ENCODE measurements around the gene CRACR2A. TPM values are rescaled to one million over a fixed set of nuclear protein-coding genes. Genes with fewer than 3 reads are reported as not detected.

The CRACR2A gene
- total RNA-seq, 4 donors from 2014 or later, result 1.1 to 3.3 (median 2.8) TPM

- no peak for DNase-seq (ENCODE audit: extremely low spot score)
- Histone ChIP-seq H3K4me3 (no peak overlapping the region), H3K4me1 (no peaks in the 10 kb centered on the region), H3K27me3 (no peaks in the 10 kb centered on the region), H3K36me3 (peaks cover 0 to 3% (median 0%) of the 10 kb centered on the region in 4 donors), H3K27ac (replicated peaks in 1 of 4) (no peak overlapping the region), H3K9me3 (peaks cover 0 to 4% (median 0%) of the 10 kb centered on the region in 4 donors)
- WGBS, result 92% methylated on average over 10 of the region's 10 CpGs
- TF ChIP-seq CTCF (IDR thresholded peaks at IDR 0.05) (no peak), POLR2A (IDR thresholded peaks at IDR 0.05; ENCODE audit: low read depth) (no peak), EP300 (IDR thresholded peaks at IDR 0.05) (no peak), POLR2AphosphoS5 (IDR thresholded peaks at IDR 0.05) (no peak)
- intact Hi-C loops (cut with DNase I), result no loop called here
These were observed 39.8 kb upstream of the CRACR2A start for GRCh38 chr12:3792623-3793288.

GRCh38 chr12:3791256-3791874 lies 38.5 kb upstream of the CRACR2A start:
- peaks cover 0 to 4% (median 0%) of the 10 kb centered on the region in 4 donors for H3K9me3 ChIP-seq
- no peaks in the 10 kb centered on the region for H3K36me3 ChIP-seq
- no peak overlapping the region for H3K4me3 ChIP-seq
- DNase-seq (ENCODE audit: extremely low spot score), result no peak
- H3K4me1 ChIP-seq, result no peaks in the 10 kb centered on the region
- H3K27me3 ChIP-seq, result no peaks in the 10 kb centered on the region
- 90% methylated on average over 5 of the region's 5 CpGs for WGBS
- TF ChIP-seq POLR2AphosphoS5 (IDR thresholded peaks at IDR 0.05) (no peak), CTCF (IDR thresholded peaks at IDR 0.05) (no peak), POLR2A (IDR thresholded peaks at IDR 0.05; ENCODE audit: low read depth) (no peak), EP300 (IDR thresholded peaks at IDR 0.05) (no peak)
- no peak overlapping the region for H3K27ac ChIP-seq (replicated peaks in 1 of 4)
- intact Hi-C loops (cut with DNase I), result no loop called here

- intact Hi-C loops (cut with DNase I), result no loop called here
- DNase-seq (ENCODE audit: extremely low spot score), result no peak
- WGBS, result 80% methylated on average over 2 of the region's 2 CpGs
- Histone ChIP-seq H3K4me1 (no peaks in the 10 kb centered on the region), H3K27me3 (no peaks in the 10 kb centered on the region), H3K27ac (replicated peaks in 1 of 4) (no peak overlapping the region), H3K9me3 (peaks cover 0 to 4% (median 0%) of the 10 kb centered on the region in 4 donors), H3K4me3 (no peak overlapping the region), H3K36me3 (no peaks in the 10 kb centered on the region)
- no peak for TF ChIP-seq EP300 (IDR thresholded peaks at IDR 0.05)
- TF ChIP-seq POLR2A (IDR thresholded peaks at IDR 0.05; ENCODE audit: low read depth), result no peak
- TF ChIP-seq POLR2AphosphoS5 (IDR thresholded peaks at IDR 0.05), result no peak
- TF ChIP-seq CTCF (IDR thresholded peaks at IDR 0.05), result no peak
These were observed 37.7 kb upstream of the CRACR2A start for GRCh38 chr12:3790642-3791041.

GRCh38 chr12:3789838-3790237 lies 36.9 kb upstream of the CRACR2A start:
- Histone ChIP-seq H3K4me3 (no peak overlapping the region), H3K4me1 (no peaks in the 10 kb centered on the region), H3K27ac (replicated peaks in 1 of 4) (no peak overlapping the region), H3K9me3 (peaks cover 0 to 4% (median 0%) of the 10 kb centered on the region in 4 donors), H3K36me3 (no peaks in the 10 kb centered on the region), H3K27me3 (no peaks in the 10 kb centered on the region)
- 69% methylated on average over 1 of the region's 1 CpG for WGBS
- TF ChIP-seq POLR2A (IDR thresholded peaks at IDR 0.05; ENCODE audit: low read depth) (no peak), CTCF (IDR thresholded peaks at IDR 0.05) (no peak), EP300 (IDR thresholded peaks at IDR 0.05) (no peak), POLR2AphosphoS5 (IDR thresholded peaks at IDR 0.05) (no peak)
- DNase-seq (ENCODE audit: extremely low spot score), result no peak
- intact Hi-C loops (cut with DNase I), result no loop called here
